ENCODE results near the gene ENOX1. TPM values are rescaled to one million over a fixed set of nuclear protein-coding genes. Genes with fewer than 3 reads are reported as not detected.

The ENOX1 gene
- polyA plus RNA-seq, 2 of the 4 experiments (the other 2 are of a cell fraction) = 0.28 to 0.41 TPM

GRCh38 chr13:43214124-43214523, 572.6 kb downstream of the ENOX1 start:
- Histone ChIP-seq H3K4me3 (no peak overlapping the region), H3K4me1 (no peaks in the 10 kb centered on the region), H3K4me2 (no peak overlapping the region), H3K9me3 (no peaks in the 10 kb centered on the region), H3K27ac (no peak overlapping the region)
- FAIRE-seq (no peak), ATAC-seq (no peak), DNase-seq (ENCODE audit: low read depth in 1 of 2, low spot score in 1 of 2) (no peak)
- WGBS (ENCODE audit: missing lambda C conversion rate) = 60% methylated on average over 1 of the region's 4 CpGs
- CTCF ChIA-PET = no interaction called here
- no peak for TF ChIP-seq NPAS2 (CRISPR knock-in tag; IDR thresholded peaks at IDR 0.05; ENCODE audit: borderline replicate concordance)
- no peak for TF ChIP-seq REST (IDR thresholded peaks at IDR 0.05)
- TF ChIP-seq TFCP2L1 (CRISPR knock-in tag; IDR thresholded peaks at IDR 0.05) = no peak
- TF ChIP-seq BHLHE40 (IDR thresholded peaks at IDR 0.05; ENCODE audit: low read depth, low read length) = no peak
- no peak for TF ChIP-seq ZC3H11A (IDR thresholded peaks at IDR 0.05)
- TF ChIP-seq NFE2L2 (conservative IDR thresholded peaks at IDR 0.05; ENCODE audit: low read length) = no peak
- no peak for TF ChIP-seq HOXB13 (CRISPR knock-in tag; IDR thresholded peaks at IDR 0.05; ENCODE audit: low read depth)
- no peak for TF ChIP-seq JUNB (IDR thresholded peaks at IDR 0.05)
- TF ChIP-seq CEBPB (IDR thresholded peaks at IDR 0.05) = no peak
- TF ChIP-seq USF2 (IDR thresholded peaks at IDR 0.05) = no peak
- POLR2A ChIA-PET = no interaction called here

GRCh38 chr13:43206838-43207237, 579.9 kb downstream of the ENOX1 start:
- FAIRE-seq = no peak
- ChIA-PET POLR2A (no interaction called here), CTCF (no interaction called here)
- Histone ChIP-seq H3K4me1 (no peaks in the 10 kb centered on the region), H3K4me2 (no peak overlapping the region), H3K27ac (no peak overlapping the region), H3K9me3 (no peaks in the 10 kb centered on the region), H3K4me3 (no peak overlapping the region)
- no peak for ATAC-seq
- TF ChIP-seq TFCP2L1 (CRISPR knock-in tag; IDR thresholded peaks at IDR 0.05) = no peak
- no peak for TF ChIP-seq PBX3 (IDR thresholded peaks at IDR 0.05)
- TF ChIP-seq GATA3 (IDR thresholded peaks at IDR 0.05; ENCODE audit: borderline replicate concordance) = no peak
- TF ChIP-seq ZFP36 (IDR thresholded peaks at IDR 0.05; ENCODE audit: borderline replicate concordance, partially characterized antibody) = no peak
- no peak for TF ChIP-seq NPAS2 (CRISPR knock-in tag; IDR thresholded peaks at IDR 0.05; ENCODE audit: borderline replicate concordance)
- no peak for TF ChIP-seq CBX2 (IDR thresholded peaks at IDR 0.05; ENCODE audit: borderline replicate concordance, low read depth)
- no peak for TF ChIP-seq RFX5 (IDR thresholded peaks at IDR 0.05)
- TF ChIP-seq HES2 (IDR thresholded peaks at IDR 0.05) = no peak
- no peak for TF ChIP-seq ZSCAN20 (CRISPR knock-in tag; IDR thresholded peaks at IDR 0.05)
- TF ChIP-seq ESRRA (IDR thresholded peaks at IDR 0.05; ENCODE audit: borderline replicate concordance, low read length) = no peak
- no peak for TF ChIP-seq HOXA7 (CRISPR knock-in tag; IDR thresholded peaks at IDR 0.05)
- TF ChIP-seq FOSL2 (IDR thresholded peaks at IDR 0.05) = no peak
- no peak for TF ChIP-seq FOSL2 (CRISPR knock-in tag; IDR thresholded peaks at IDR 0.05)
- no peak for TF ChIP-seq NR3C1 (IDR thresholded peaks at IDR 0.05)
- no peak for DNase-seq (ENCODE audit: low read depth in 1 of 2, low spot score in 1 of 2)
